Keratinocyte (primary cell): ENCODE measurements around the gene CCND1.

Experiments
- EZH2 ChIP-seq: IDR thresholded peaks from one replicate; pipeline ENCODE4 v1.6.1; 2012; ENCODE audit warnings: inconsistent platforms, mild to moderate bottlenecking, low read length, moderate library complexity
- TF ChIP-seq, protein P1 (sequence below), 3 experiments: IDR thresholded peaks in 1 of 3; conservative IDR thresholded peaks in 1 of 3; optimal IDR thresholded peaks in 1 of 3; 2 replicates in 2 of 3; 3 replicates in 1 of 3; pipeline versions ENCODE3 to v1.5.1; 2011; ENCODE audit warnings: low read length in 3 of 3, mild to moderate bottlenecking in 3 of 3, moderate library complexity in 2 of 3, control low read depth in 1 of 3, inconsistent platforms in 1 of 3; ENCODE audit not compliant: insufficient read depth in 2 of 3; ENCODE audit errors: extremely low read depth in 1 of 3

DNA sequence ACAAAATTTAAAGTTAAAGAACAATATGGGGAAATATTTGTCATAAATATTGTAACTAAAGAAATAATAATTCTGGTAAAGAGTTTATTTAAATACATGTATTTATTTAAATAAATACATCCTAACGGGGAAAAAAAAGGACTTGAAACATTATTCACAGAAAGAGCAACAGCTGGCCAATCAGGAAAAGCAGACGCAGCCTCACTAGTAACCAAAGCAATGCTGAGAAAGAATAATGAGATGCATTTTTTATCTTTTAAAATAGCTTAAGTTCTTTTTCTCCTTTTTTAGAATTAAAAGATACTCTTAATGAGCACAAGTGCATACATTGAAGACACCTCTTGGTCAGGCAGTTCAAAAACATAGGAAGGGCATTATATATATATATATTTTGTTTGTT is 36.8 kb downstream of the CCND1 start:
- TF ChIP-seq, protein P1, sequence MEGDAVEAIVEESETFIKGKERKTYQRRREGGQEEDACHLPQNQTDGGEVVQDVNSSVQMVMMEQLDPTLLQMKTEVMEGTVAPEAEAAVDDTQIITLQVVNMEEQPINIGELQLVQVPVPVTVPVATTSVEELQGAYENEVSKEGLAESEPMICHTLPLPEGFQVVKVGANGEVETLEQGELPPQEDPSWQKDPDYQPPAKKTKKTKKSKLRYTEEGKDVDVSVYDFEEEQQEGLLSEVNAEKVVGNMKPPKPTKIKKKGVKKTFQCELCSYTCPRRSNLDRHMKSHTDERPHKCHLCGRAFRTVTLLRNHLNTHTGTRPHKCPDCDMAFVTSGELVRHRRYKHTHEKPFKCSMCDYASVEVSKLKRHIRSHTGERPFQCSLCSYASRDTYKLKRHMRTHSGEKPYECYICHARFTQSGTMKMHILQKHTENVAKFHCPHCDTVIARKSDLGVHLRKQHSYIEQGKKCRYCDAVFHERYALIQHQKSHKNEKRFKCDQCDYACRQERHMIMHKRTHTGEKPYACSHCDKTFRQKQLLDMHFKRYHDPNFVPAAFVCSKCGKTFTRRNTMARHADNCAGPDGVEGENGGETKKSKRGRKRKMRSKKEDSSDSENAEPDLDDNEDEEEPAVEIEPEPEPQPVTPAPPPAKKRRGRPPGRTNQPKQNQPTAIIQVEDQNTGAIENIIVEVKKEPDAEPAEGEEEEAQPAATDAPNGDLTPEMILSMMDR (optimal IDR thresholded peaks at IDR 0.05 in 1 of 3, IDR thresholded peaks at IDR 0.05 in 1 of 3, conservative IDR thresholded peaks at IDR 0.05 in 1 of 3; ENCODE audit: extremely low read depth in 1 of 3, insufficient read depth in 2 of 3, low read length in 3 of 3), result no peak
- no peak for TF ChIP-seq EZH2
